Neural cell (in vitro differentiated cells): Measurements from ENCODE around the gene JAK2.

Source experiments
- EP300 ChIP-seq: fragments of 450-650 bp; conservative IDR thresholded peaks from 2 replicates; pipeline ENCODE4 v1.6.1; 2014; ENCODE audit warnings: antibody characterized with exemption, mild to moderate bottlenecking, moderate library complexity; ENCODE audit not compliant: poor library complexity, severe bottlenecking
- EZH2 ChIP-seq: fragments of 200-600, 300-800 bp; shearing (Covaris generic), sonication (generic); IDR thresholded peaks from 2 replicates; pipeline ENCODE4 v1.6.1; 2014; ENCODE audit warnings: antibody characterized with exemption, low read length, borderline replicate concordance, mild to moderate bottlenecking; ENCODE audit not compliant: insufficient read depth, poor library complexity, severe bottlenecking
- MXI1 ChIP-seq: fragments of 450-650 bp; conservative IDR thresholded peaks from 2 replicates; pipeline ENCODE4 v1.6.1; 2014; ENCODE audit warnings: antibody characterized with exemption, mild to moderate bottlenecking; ENCODE audit not compliant: poor library complexity, severe bottlenecking
- POLR2AphosphoS5 ChIP-seq: IDR thresholded peaks from 2 replicates; pipeline ENCODE4 v1.6.1; 2012
- RAD21 ChIP-seq: fragments of 450-650 bp; conservative IDR thresholded peaks from 2 replicates; pipeline ENCODE4 v1.6.1; 2014; ENCODE audit warnings: antibody characterized with exemption, mild to moderate bottlenecking, moderate library complexity
- SMC3 ChIP-seq: fragments of 450-650 bp; conservative IDR thresholded peaks from 2 replicates; pipeline ENCODE4 v1.6.1; 2014; ENCODE audit warnings: antibody characterized with exemption, mild to moderate bottlenecking, moderate library complexity; ENCODE audit not compliant: poor library complexity
- TAF1 ChIP-seq: IDR thresholded peaks from 2 replicates; pipeline ENCODE4 v1.6.1; 2012; ENCODE audit warnings: low read depth
- TF ChIP-seq, protein P1 (sequence below): fragments of 450-650 bp; IDR thresholded peaks from 2 replicates; pipeline ENCODE4 v1.5.1; 2014; ENCODE audit warnings: antibody characterized with exemption, mild to moderate bottlenecking, moderate library complexity; ENCODE audit not compliant: poor library complexity, severe bottlenecking
- TF ChIP-seq, protein P2 (sequence below): IDR thresholded peaks from 2 replicates; pipeline ENCODE4 v1.6.1; 2012; ENCODE audit warnings: borderline replicate concordance

DNA sequence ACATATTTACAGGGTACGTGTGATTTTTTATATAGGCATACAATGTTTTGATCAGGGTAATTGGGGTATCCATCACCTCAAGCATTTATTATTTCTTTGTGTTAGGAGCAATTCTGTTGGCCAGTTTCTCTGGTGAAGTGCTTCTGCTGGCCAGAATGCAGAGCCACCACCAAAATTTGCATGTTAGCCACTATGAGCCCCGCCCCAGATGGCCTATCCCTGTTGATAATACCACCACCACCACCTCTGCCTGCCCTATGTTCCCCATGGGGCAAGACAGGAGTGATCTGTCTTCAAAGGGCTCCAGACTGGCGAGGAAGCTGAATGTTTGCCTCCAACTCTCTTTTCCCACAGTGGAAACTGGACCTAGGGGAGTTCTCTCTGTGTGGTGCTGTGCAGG is 26.0 kb upstream of the JAK2 start:
- TF ChIP-seq POLR2AphosphoS5 = no peak
- TF ChIP-seq, protein P1, sequence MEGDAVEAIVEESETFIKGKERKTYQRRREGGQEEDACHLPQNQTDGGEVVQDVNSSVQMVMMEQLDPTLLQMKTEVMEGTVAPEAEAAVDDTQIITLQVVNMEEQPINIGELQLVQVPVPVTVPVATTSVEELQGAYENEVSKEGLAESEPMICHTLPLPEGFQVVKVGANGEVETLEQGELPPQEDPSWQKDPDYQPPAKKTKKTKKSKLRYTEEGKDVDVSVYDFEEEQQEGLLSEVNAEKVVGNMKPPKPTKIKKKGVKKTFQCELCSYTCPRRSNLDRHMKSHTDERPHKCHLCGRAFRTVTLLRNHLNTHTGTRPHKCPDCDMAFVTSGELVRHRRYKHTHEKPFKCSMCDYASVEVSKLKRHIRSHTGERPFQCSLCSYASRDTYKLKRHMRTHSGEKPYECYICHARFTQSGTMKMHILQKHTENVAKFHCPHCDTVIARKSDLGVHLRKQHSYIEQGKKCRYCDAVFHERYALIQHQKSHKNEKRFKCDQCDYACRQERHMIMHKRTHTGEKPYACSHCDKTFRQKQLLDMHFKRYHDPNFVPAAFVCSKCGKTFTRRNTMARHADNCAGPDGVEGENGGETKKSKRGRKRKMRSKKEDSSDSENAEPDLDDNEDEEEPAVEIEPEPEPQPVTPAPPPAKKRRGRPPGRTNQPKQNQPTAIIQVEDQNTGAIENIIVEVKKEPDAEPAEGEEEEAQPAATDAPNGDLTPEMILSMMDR = no peak
- no peak for TF ChIP-seq RAD21
- no peak for TF ChIP-seq EZH2
- TF ChIP-seq, protein P2, sequence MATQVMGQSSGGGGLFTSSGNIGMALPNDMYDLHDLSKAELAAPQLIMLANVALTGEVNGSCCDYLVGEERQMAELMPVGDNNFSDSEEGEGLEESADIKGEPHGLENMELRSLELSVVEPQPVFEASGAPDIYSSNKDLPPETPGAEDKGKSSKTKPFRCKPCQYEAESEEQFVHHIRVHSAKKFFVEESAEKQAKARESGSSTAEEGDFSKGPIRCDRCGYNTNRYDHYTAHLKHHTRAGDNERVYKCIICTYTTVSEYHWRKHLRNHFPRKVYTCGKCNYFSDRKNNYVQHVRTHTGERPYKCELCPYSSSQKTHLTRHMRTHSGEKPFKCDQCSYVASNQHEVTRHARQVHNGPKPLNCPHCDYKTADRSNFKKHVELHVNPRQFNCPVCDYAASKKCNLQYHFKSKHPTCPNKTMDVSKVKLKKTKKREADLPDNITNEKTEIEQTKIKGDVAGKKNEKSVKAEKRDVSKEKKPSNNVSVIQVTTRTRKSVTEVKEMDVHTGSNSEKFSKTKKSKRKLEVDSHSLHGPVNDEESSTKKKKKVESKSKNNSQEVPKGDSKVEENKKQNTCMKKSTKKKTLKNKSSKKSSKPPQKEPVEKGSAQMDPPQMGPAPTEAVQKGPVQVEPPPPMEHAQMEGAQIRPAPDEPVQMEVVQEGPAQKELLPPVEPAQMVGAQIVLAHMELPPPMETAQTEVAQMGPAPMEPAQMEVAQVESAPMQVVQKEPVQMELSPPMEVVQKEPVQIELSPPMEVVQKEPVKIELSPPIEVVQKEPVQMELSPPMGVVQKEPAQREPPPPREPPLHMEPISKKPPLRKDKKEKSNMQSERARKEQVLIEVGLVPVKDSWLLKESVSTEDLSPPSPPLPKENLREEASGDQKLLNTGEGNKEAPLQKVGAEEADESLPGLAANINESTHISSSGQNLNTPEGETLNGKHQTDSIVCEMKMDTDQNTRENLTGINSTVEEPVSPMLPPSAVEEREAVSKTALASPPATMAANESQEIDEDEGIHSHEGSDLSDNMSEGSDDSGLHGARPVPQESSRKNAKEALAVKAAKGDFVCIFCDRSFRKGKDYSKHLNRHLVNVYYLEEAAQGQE = no peak
- TF ChIP-seq SMC3 = no peak
- TF ChIP-seq TAF1 = no peak
- TF ChIP-seq EP300 = no peak
- TF ChIP-seq MXI1 = no peak
